Daoy (cell line): ENCODE results near the gene RSRC1. TPM values are rescaled to one million over a fixed set of nuclear protein-coding genes. Genes with fewer than 3 reads are reported as not detected.
"Not testable (repeated sequence)": the region's sequence is repeated elsewhere in the genome, so short reads cannot be mapped to it uniquely, and the experiment has no call there.

Experiments
- DNase-seq: peaks from one replicate; pipeline ENCODE4 v3.0.0-alpha.2; 2015; ENCODE audit warnings: low read depth
- total RNA-seq: library from RNA; depleted of rRNA; stranded (reverse); fragments of >200 nt; shearing (Covaris generic); gene quantifications from 2 replicates; pipeline ENCODE4 v1.2.3, GENCODE V29; 2014

Gene RSRC1
- total RNA-seq, 1 experiment from 2014 or later = 58.7 TPM

DNA sequence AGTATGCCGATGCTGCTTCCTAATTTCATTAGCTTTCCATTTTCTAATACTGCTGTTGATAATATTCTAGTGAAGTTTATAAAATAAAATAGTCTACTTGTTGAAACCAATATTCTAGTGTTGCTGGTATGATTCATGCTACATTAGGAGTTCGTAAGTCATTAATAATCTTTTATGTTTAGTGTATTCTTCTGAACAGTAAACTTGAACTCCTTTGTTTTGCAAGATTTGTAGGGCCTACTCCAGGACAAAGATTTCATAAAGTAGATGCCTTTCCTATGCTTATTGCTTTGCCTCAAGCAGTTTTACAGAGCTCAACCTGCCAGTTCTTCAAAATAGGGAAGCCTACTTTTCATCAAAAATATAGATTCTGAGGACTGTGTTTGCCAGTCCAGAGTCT lies 111.5 kb downstream of the RSRC1 start:
- DNase-seq = no peak

DNA sequence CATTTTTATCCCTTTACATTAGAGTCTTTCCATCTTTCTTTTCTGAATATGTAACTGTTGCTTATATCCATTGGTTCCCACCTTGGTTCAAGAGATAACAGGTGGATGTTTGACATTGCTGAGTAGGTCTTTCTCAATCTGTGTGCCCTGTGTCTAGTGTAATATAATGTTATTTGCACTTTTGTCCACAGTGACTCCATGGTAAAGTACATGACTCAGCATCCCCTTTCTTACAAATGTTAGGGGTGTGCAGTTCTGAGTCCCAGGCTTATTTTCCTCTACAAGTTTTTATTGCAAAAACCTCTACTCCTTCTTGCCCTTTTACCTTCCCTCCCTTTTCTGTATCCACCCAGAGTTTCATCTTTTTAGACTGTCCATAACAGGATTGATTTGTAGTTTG lies 116.5 kb downstream of the RSRC1 start:
- DNase-seq = no peak

DNA sequence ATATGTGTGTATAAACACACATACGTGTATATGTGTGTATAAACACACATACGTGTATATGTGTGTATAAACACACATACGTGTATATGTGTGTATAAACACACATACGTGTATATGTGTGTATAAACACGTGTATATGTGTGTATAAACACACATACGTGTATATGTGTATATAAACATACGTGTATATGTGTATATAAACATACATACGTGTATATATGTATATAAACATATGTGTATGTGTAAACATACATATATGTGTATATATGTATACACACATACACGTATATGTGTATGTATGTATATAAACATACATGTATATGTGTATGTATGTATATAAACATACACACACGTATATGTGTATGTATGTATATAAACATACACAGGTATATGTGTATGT lies 119.1 kb downstream of the RSRC1 start:
- not testable (repeated sequence) for DNase-seq

DNA sequence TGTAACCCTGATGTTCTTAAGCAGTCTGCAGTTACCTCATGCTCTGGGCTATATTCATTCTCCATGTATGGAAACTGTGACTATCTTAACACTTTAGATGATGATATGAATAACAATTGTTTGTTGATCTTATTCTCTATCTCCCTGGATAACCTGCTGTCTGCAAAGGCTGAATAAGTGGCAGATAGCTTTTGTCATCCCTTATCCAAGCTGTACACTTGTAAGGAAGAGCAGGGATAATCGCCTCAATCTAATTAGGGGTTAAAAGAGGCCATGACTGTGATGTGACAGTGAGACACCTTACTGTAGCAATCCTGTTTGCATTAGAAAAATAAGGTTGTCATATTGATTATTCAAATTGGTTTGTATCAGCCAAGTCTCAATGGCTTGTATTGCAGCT lies 123.9 kb downstream of the RSRC1 start:
- DNase-seq = no peak

DNA sequence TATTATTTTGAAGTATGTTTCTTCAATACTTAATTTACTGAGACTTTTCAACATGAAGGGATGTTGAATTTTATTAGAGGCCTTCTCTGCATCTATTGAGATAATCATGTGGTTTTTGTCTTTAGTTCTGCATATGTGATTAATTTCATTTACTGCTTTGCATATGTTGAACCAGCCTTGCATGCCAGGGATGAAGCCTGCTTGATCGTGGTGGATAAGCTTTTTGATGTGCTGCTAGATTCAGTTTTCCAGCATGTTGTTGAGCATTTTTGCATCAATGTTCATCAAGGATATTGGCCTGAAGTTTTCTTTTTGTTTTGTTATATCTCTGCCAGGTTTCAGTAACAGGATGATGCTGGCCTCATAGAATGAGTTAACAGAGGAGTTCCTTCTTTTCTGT lies 134.4 kb downstream of the RSRC1 start:
- no peak for DNase-seq

DNA sequence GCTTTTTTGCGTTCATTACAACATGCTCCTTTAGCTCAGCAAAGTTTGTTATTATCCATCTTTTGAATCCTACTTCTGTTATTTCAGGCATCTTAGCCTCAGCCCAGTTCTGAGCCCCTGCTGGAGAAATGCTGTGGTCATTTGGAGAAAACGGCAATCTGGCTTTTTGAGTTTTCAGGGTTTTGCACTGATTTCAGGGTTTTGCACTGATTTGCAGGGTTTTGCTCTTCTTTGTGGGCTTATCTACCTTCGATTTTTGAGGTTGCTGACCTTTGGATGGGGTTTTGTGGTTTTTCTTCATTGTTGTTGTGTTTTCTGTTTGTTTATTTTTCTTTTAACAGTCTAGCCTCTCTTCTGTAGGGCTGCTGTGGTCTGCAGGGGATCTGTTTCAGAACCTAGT lies 137.4 kb downstream of the RSRC1 start:
- DNase-seq = no peak

DNA sequence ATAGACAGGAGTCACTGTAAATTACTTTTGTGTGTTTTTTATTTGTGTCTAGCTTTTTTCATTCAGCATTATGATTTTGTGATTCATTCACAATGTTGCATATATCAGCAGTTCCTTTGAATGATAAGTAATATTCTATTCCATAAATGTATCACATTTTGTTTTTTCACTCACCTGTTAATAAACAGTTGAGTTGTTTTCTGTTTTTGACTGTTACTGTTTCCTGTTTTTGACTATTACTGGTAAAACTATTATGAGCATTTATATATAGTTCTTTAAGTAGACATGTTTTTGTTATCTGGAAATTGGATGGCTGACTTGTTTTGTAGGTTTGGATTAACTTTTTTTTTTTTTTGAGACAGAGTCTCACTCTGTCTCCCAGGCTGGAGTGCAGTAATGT lies 138.4 kb downstream of the RSRC1 start:
- no peak for DNase-seq

DNA sequence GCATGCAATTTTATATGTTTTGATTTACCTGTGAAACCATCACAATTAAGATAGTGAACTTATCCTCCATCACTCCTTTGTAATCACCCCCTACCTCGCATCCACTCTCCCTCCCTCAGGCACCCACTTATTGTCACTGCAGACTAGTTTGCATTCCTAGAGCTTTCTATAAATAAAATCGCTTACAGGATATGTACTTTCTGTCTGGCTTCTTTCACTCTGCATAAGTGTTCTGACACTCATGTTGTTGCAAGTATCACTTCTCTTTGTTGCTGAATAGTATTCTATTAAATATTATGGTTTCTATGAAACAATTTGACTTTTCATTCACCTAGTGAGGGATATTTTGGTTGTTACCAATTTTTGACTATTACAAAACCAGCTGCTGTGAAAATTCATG lies 139.3 kb downstream of the RSRC1 start:
- DNase-seq = no peak

DNA sequence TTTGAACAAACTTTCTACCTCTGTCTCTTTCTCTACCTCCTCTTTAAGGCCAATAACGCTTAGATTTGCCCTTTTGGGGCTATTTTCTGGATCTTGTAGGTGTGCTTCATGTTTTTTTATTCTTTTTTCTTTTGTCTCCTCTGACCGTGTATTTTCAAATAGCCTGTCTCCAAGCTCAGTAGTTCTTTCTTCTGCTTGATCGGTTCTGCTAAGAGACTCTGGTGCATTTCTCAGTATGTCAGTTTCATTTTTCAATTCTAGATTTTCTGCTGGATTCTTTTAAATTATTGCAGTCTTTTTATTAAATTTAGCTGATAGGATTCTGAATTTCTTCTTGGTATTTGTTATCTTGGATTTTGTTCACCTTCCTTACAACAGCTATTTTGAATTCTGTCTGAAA lies 148.7 kb downstream of the RSRC1 start:
- DNase-seq = no peak

DNA sequence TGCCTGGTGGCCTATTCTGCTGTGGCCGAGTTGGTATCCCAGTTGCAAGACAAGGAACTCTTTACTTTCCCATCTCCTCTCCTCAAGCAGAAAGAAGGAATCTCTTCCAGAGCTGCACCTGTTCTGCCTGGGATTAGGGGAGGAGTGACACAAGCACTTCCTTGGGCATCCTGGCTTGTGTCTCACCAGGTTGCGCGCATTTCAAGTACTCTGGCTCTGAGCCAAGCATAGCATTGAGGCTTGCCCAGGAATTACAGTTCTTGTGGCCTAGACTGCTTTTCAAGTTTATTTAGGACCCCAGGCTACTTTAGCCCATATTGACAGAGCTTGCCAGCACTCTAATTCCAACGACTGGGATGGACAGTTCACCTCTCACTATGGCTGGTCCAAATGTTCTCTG lies 150.5 kb downstream of the RSRC1 start:
- peak; percentile 7 for DNase-seq

DNA sequence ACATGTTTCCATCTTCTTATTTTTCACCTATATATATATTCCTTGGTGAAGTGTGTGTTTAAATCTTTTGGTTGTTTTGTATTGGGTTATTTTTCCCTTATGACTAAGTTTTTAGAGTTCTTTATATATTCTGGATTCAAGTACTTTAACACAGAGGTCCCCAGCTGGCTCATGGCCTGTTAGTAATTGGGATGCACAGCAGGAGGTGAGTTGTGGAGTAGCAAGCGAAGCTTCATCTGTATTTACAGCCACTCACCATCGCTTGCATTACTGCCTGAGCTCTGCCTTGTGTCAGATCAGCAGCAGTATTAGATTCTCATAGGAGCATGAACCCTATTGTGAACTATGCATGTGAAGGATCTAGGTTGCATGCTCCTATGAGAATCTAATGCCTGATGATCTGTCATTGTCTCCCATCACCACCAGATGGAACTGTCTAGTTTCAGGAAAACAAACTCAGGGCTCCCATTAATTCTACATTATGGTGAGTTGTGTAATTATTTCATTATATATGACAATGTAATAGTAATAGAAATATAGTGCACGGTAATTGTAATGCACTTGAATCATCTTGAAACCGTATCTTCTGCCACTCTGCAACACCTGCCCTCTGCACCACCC lies 151.6 kb downstream of the RSRC1 start:
- no peak for DNase-seq

DNA sequence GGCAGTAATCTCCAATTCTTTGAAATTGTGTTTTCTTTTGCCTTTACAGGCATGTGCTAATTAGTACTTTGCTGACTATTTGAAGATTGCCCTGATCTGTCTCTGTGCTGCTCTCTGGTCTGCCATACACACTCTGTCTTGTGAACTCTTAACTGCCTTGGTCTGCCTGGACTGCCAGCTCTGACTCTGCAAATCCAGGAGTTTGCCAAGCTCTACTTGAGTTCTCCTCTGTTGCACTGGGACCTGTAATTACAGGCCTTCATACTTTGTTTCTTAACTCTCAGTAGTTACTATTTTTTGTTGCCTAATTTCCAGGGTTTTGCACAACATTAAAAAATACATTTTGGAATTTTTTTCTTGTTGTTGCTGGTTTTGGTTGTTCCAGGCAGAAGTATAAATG lies 155.0 kb downstream of the RSRC1 start:
- no peak for DNase-seq

DNA sequence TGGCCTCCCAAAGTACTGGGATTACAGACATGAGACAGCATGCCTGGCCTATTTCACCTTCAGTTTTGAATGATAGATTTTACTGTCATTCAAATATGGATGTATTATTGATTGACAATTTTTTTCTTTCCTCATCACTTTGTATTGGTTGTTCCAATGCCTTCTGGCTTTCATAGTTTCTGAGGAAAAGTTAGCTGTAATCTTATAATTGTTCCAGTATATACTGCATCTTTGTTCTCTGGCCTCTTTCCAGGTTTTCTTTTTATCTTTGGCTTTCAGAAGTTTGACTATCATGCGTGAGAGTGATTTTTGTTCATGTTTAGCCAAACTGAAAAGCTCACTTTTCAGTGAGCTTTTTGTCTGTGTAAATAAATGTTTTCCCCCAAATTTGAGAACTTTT lies 157.1 kb downstream of the RSRC1 start:
- no peak for DNase-seq

DNA sequence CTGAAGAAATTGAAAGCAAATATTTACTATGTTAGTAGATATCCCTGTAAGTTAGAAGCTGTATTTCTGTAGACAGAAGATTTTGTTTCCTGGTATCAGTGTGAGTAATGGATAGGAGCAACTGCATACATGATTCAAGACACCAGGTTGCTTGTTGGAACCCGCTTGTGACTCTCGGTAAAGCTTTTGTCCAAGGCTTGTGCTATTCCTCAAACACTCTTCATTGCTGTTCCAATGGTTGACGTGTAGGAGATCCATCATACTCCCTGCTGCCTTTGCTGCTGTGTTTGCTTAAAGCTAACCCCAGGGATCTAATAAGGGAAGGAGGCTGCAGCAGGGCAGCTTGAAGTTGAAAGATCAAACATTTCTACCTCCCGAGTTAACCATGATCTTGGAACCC lies 160.1 kb downstream of the RSRC1 start:
- DNase-seq = no peak

DNA sequence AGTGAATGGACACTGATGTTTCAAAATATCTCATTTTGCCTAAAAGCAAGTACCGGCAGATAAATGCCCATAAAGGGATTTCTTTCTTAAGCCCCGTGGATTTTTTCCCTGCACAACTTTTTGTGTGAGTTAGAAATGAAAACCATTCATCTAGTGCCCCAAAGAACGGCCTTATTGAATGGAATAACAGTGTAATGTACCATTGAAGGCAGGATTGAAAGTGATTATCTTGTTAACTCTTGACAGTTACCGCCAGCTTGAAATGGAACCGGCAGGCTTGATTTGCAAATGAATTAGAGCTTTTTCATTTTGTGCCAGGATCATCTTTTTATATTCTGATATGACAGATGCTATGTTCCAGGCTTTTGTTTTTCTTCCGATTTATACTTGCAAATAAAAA lies 162.2 kb downstream of the RSRC1 start:
- no peak for DNase-seq

DNA sequence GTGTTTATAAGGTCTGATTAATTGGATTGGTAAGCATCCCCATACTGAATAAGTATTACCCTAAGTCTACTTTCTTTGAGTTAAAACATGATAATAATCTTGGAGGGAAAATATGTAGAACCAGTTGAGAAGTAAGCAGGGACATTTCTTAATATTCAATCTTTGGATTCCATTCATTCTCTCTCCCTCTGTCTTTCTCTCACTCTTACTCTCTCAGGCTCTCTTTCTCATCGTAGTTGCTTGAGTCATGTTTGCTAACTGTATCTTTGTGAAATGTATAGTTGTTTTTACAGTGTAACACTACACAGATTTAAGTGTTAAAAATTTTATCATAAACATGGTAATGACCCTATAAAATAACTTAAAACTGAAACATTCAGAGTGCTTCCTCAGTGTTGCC lies 163.8 kb downstream of the RSRC1 start:
- no peak for DNase-seq

DNA sequence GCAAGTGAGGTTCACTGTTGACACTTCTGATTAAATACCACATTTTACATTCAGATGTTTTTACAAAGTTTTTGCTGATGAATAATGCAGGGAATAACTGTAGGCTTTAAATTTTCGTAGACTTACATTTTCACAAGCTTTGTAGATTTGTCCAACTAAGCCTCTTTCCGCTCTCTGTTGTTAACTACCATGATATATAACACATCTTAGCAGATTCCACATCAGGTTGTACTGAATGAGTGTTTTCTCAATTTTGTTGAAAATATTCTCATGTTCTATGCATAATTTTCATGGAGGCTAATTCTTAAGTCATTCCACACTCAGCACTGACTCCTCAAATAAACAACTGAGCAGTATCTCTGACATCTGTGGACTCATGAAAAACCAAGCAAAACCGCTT lies 168.3 kb downstream of the RSRC1 start:
- DNase-seq = no peak

DNA sequence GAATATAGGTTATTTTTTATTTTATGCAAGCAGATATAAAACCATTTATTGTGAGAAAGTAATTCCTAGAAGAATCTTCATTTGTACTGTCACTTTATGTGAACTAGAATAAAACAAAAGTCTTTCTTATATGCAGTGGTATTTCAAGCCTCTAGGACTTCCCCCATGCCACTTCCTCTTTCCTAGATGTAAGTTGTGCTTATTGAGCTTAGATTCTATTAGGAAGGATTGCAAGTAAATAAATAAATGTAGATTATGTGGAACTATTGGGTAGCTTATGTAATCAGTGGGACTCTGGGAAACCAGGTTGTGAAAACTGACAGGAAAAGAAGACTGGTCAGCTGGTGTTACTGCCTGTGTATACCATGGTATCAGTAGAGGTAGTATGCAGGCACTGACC lies 169.7 kb downstream of the RSRC1 start:
- DNase-seq = no peak

DNA sequence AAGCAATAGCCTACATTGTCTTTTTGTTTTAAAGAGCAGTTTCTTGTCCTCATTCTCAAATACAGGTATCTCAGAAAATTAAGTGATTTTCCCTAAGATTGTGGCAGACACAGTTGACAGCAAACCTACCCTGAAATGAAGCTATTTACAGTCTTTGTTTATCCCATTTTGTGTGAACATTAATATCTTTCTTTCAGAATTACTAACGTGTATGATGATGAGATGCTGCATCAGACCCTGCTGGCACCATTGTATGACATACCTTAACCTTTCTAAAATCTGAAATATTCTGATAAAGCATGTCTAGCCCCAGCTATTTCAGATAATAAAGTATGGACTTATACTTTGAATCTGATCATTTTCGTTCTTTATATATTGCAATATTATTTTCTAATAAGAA lies 185.9 kb downstream of the RSRC1 start:
- DNase-seq = no peak

DNA sequence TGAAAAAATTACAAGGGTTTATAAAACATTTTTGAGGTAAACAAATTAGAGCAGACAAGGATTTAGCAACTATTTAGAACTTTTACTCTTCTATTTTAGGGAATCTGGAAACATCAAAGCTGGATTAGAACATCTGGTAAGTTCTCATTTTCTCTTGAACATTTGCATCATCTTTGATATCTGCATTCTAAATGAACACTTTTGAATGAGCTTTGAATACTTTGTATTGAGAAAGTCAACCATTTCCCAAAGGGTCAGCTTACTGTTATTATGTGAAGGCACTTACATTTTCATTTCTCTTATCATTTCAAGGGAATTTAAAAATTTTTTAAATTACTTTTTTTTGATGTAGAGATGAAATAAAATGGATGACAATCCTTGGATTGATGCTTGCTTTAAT lies 188.1 kb downstream of the RSRC1 start:
- DNase-seq = no peak

DNA sequence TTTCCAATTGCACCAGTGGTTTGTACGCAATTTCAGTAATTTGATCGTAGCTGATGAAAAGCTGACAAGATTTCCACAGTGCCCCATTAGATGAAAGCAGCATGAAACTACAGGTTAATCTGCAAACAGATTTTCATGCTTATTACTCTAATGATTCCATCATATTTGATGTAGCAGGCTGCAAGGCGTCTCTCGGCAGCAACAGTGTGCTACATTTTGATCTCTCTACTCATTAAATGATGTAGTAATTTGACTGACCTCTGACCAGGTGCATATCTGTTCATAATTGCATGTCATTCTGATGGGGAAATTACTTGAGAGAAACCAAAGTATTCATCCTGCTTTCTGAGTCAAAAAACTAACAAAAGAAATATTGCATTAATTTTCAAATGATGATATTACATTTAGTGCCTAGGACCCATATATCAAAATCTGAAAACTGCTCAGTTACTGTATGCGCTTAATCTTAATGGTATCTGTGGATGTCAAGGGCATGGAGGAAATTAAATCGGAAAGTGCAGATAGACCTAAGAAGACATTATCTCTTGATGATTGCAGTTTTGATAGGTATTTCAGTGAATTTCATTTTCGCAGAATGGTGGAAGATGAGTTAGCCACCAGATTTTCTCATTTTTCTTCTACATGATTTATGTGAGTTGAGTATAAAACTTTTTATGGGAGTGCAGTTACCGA lies 198.5 kb downstream of the RSRC1 start:
- DNase-seq = no peak

DNA sequence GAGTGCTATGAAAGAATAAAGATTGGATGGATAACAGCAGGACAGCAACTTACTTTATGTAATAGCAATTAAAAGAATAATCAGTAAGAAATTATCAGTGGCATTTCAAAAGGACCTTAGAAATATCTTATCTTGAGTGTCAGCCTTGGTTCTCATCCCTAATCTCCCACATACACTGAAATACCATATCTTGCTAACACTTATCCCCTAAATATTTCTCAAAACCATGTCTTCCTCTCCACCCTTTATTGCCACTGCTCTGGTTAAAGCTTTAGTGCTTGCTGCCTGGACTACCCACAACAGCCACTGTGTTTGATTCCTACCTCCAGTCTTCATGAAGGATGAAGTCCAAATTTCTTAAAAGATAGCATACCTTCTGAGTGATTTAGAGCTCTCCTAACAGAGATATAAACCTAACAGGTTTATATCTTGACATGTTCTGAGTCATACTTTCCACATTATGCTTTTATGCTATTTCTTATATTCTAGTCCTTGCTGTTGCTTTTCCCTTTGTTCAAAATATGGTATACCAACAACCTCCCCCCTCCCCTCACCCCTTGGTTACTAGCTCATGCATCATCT lies 202.8 kb downstream of the RSRC1 start:
- DNase-seq = no peak

DNA sequence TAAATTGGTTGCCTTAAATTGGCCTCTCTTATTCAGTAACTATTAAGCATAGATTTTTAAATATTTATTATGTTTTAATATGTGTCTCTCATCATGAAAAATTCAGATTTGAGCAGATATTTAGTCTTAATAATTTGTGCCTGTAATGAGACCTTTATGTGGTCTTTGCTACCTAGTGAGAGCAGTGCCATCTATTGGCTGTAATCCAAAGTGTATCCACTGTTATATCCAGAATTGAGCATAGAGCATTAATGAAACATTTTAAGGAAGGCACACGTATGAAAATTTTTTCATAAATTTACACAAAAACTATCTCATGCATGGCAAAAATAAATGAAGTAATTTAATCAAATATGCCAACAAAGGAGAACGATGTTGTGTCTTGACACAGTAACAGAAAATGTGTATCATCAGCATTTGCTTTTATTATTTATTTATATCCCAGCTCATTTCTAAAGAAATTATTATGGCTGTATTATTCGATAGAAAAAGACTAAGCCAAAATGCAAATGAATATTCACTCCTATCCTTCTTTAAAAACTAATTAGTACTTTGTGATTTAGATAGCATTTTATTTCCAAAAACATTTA lies 203.5 kb downstream of the RSRC1 start:
- DNase-seq = peak; percentile 26
